Ovary (tissue), 9 donors: ENCODE data around the gene CACNB2. TPM values are rescaled to one million over a fixed set of nuclear protein-coding genes. Genes with fewer than 3 reads are reported as not detected.

Source experiments
- DNase-seq, 5 donors: peaks; one replicate each; pipeline ENCODE4 v3.0.0-alpha.2; 2019 to 2020
- H3K27ac ChIP-seq, 2 donors: fragments of 200-600 bp; one replicate each; pipeline versions ENCODE4 v1.5.1 to v1.8.0; 2019 to 2022
- H3K27me3 ChIP-seq: fragments of 200-600 bp; one replicate; pipeline ENCODE4 v1.8.0; 2022
- H3K36me3 ChIP-seq: fragments of 200-600 bp; sonication (generic); one replicate; pipeline ENCODE4 v1.5.1; 2019
- H3K4me1 ChIP-seq: one replicate; pipeline ENCODE4 v1.8.1; 2013; ENCODE audit warnings: mild to moderate bottlenecking, moderate library complexity; ENCODE audit not compliant: insufficient read depth
- H3K4me3 ChIP-seq: fragments of 200-600 bp; sonication (generic); one replicate; pipeline ENCODE4 v1.5.1; 2017
- H3K9me3 ChIP-seq, 2 donors: fragments of 200-600 bp in 1 of 2; sonication (generic) in 1 of 2; one replicate each; pipeline versions ENCODE4 v1.5.1 to v1.8.1; 2013 to 2019; ENCODE audit warnings: mild to moderate bottlenecking in 1 of 2, moderate library complexity in 1 of 2
- CTCF ChIP-seq, 3 donors: fragments of 450-650 bp in 2 of 3; fragments of 200-600 bp in 1 of 3; IDR thresholded peaks; one replicate each; pipeline versions ENCODE4 v1.5.1 to v1.8.0; 2016 to 2022; ENCODE audit warnings: antibody characterized with exemption in 3 of 3, mild to moderate bottlenecking in 1 of 3
- EP300 ChIP-seq: sonication (generic); formaldehyde crosslinking; IDR thresholded peaks from one replicate; pipeline ENCODE4 v1.6.1; 2017; ENCODE audit warnings: antibody characterized with exemption
- POLR2A ChIP-seq: fragments of 450-650 bp; IDR thresholded peaks from one replicate; pipeline ENCODE4 v1.6.1; 2017; ENCODE audit warnings: antibody characterized with exemption, mild to moderate bottlenecking, moderate library complexity
- WGBS, 3 donors: extraction: QIAGEN DNeasy Blood & Tissue Kit in 1 of 3; methylation state at CpG; one replicate each; pipeline versions ENCODE4 v1.1.5 to v1.1.7; 2013 to 2017; 5-methylcytosine and 5-hydroxymethylcytosine counted together
- intact Hi-C, 4 donors: fragments of 100-400 bp; cut with DNase I; formaldehyde crosslinking; loops; one replicate each; pipeline versions ENCODE4 v1.11.0 to v1.15.1; 2022 to 2023
- polyA plus RNA-seq, 2 donors: library from polyadenylated mRNA; stranded (reverse); fragments of 200-250 nt in 1 of 2; fragments of 350-450 nt in 1 of 2; fragmentation: Illumina TruSeq in 1 of 2; extraction: RNeasy Lipid Tissue Mini Kit (QIAGEN cat#74804) in 1 of 2; gene quantifications; one replicate each; pipeline ENCODE4 v1.2.3, GENCODE V29; 2013 to 2014
- total RNA-seq, 7 donors: library from RNA; depleted of rRNA in 2 of 7; stranded (reverse); fragments of >200 nt in 2 of 7; fragmentation: NEBNext Ultra II Directional in 3 of 7; extraction: Animal tissue kit (Norgen Biotek cat#: 25700) in 3 of 7; gene quantifications; one replicate each; pipeline versions ENCODE4 v1.1.0 to v1.2.4, GENCODE V29; 2016 to 2023
- donor health status: DM: no; HTN: no; CAD: no; lungs with moderate emphysema.
- donor health status: DM: no; HTN: no; CAD: no.
- donor health status: Bipolar disorder and iron deficiency.
- donor health status: DM: yes; HTN: yes; CAD: no.
- donor health status: DM: no; HTN: no; CAD: no.
- donor health status: DM: yes; HTN: yes; CAD: no.

CACNB2 gene
- total and polyA plus RNA-seq, 9 donors: 8.9 to 60.9 (median 23.8) TPM

DNA sequence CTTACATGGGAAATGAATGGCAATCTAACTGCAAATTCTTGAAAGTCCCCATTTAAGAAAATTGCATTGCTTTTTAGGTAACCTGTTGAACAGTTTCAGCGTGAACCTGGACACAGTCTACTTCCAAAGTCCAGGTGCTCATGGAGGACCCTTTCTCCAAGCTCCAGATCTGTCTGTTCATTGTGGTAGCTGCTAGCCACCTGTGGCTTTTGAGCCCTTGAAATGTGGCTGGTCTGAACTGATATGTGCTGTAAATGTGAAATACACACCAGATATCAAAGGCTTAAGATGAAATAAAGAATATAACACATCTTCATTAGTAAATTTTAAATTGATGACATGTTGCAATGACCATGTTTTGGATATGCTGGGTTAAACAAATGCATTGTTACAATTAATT lies 4.2 kb downstream of the CACNB2 start:
- intact Hi-C loops: loop anchor here in 2 of 4 donors (5.0 to 10.0 kb wide), 2 partner anchors 70 to 73 kb away; no protein-coding TSS in a partner anchor
- TF ChIP-seq CTCF (IDR thresholded peaks at IDR 0.05): no peak
- no peak for TF ChIP-seq POLR2A
- no peak for TF ChIP-seq EP300
- Histone ChIP-seq H3K4me3 (no peak overlapping the region), H3K4me1 (no peaks in the 10 kb centered on the region), H3K27ac (peak overlapping the region in 1 of 2 donors; percentile 57), H3K27me3 (no peaks in the 10 kb centered on the region), H3K36me3 (no peaks in the 10 kb centered on the region), H3K9me3 (no peaks in the 10 kb centered on the region)
- WGBS, 3 donors: 95 to 96% (median 96%) methylated on average over 1 of the region's 1 CpG
- no peak for DNase-seq

- no peaks in the 10 kb centered on the region for H3K27me3 ChIP-seq
- DNase-seq: peak; percentile 58 to 71 (median 64)
- TF ChIP-seq CTCF (IDR thresholded peaks at IDR 0.05) (no peak), EP300 (no peak), POLR2A (no peak)
- H3K4me1 ChIP-seq: no peaks in the 10 kb centered on the region
- intact Hi-C loops: loop anchor here in 2 of 4 donors (5.0 to 10.0 kb wide), 2 partner anchors 70 to 72 kb away; no protein-coding TSS in a partner anchor
- no peaks in the 10 kb centered on the region for H3K36me3 ChIP-seq
- WGBS, 3 donors: 45 to 48% (median 47%) methylated on average over 6 of the region's 6 CpGs
- peak overlapping the region in 1 of 2 donors; percentile 57 for H3K27ac ChIP-seq
- H3K4me3 ChIP-seq: no peak overlapping the region
- H3K9me3 ChIP-seq: no peaks in the 10 kb centered on the region
Measured at GRCh38 chr10:18144928-18145327, 4.7 kb downstream of the CACNB2 start.

- Histone ChIP-seq H3K36me3 (no peaks in the 10 kb centered on the region), H3K27ac (peak overlapping the region in 1 of 2 donors; percentile 57), H3K4me3 (no peak overlapping the region), H3K9me3 (no peaks in the 10 kb centered on the region), H3K4me1 (no peaks in the 10 kb centered on the region), H3K27me3 (no peaks in the 10 kb centered on the region)
- no peak for DNase-seq
- TF ChIP-seq CTCF (IDR thresholded peaks at IDR 0.05) (no peak), EP300 (no peak), POLR2A (no peak)
- 28 to 49% (median 47%) methylated on average over 2 of the region's 2 CpGs for WGBS, 3 donors
- intact Hi-C loops: loop anchor here in 1 of 4 donors (10.0 kb wide), 1 partner anchor 69 kb away; no protein-coding TSS in a partner anchor
Measured at GRCh38 chr10:18145652-18146051, 5.4 kb downstream of the CACNB2 start.

- Histone ChIP-seq H3K27ac (no peak overlapping the region), H3K4me1 (no peaks in the 10 kb centered on the region), H3K27me3 (no peaks in the 10 kb centered on the region), H3K9me3 (no peaks in the 10 kb centered on the region), H3K4me3 (no peak overlapping the region), H3K36me3 (no peaks in the 10 kb centered on the region)
- TF ChIP-seq EP300: no peak
- TF ChIP-seq CTCF (IDR thresholded peaks at IDR 0.05): no peak
- no peak for TF ChIP-seq POLR2A
- WGBS, 3 donors: 80 to 87% (median 84%) methylated on average over 6 of the region's 6 CpGs
- no peak for DNase-seq
- intact Hi-C loops: loop anchor here in 1 of 4 donors (10.0 kb wide), 1 partner anchor 66 kb away; no protein-coding TSS in a partner anchor
Measured at GRCh38 chr10:18149196-18149800, 9.1 kb downstream of the CACNB2 start.
